ENCODE data around the gene MSMB.

GRCh38 chr10:46014683-46015405 lies 31.2 kb downstream of the MSMB start:
- TF ChIP-seq POLR2A (IDR thresholded peaks at IDR 0.05) = no peak
- TF ChIP-seq CTCF (IDR thresholded peaks at IDR 0.05) = no peak
- TF ChIP-seq POLR2AphosphoS5 (IDR thresholded peaks at IDR 0.05) = no peak
- TF ChIP-seq EP300 (IDR thresholded peaks at IDR 0.05) = no peak

All from suprapubic skin (tissue), 4 donors.